ENCODE measurements around the gene SYNDIG1. TPM values are rescaled to one million over a fixed set of nuclear protein-coding genes. Genes with fewer than 3 reads are reported as not detected.
"Not testable (repeated sequence)": the region's sequence is repeated elsewhere in the genome, so short reads cannot be mapped to it uniquely, and the experiment has no call there.

The SYNDIG1 gene
- total and polyA plus RNA-seq, 4 donors = 0.20 to 5.0 (median 0.63) TPM

DNA sequence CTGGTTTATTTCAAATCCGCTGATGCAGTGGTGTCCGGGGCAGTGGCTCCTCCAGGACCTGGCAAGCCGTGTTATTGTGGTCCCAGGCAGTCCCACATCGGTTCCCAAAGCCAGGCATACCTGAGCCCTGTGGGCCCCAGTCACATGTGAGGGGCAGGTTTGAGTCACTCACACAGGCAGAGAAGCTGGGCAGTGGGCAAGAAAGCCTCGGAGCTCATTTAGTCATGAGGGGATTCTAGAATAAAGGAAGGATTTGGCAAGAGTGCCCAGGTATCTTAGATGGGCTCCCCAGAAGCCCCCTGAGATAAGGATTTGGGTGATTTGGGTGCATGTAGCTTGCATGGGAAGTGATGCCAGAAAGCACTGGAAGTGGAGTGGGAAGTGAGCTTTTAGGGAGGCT is 37.3 kb downstream of the SYNDIG1 start:
- TF ChIP-seq, protein P1, sequence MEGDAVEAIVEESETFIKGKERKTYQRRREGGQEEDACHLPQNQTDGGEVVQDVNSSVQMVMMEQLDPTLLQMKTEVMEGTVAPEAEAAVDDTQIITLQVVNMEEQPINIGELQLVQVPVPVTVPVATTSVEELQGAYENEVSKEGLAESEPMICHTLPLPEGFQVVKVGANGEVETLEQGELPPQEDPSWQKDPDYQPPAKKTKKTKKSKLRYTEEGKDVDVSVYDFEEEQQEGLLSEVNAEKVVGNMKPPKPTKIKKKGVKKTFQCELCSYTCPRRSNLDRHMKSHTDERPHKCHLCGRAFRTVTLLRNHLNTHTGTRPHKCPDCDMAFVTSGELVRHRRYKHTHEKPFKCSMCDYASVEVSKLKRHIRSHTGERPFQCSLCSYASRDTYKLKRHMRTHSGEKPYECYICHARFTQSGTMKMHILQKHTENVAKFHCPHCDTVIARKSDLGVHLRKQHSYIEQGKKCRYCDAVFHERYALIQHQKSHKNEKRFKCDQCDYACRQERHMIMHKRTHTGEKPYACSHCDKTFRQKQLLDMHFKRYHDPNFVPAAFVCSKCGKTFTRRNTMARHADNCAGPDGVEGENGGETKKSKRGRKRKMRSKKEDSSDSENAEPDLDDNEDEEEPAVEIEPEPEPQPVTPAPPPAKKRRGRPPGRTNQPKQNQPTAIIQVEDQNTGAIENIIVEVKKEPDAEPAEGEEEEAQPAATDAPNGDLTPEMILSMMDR (IDR thresholded peaks at IDR 0.05; ENCODE audit: control extremely low read depth, extremely low read depth) = no peak
- WGBS, 2 donors = 90 to 94% methylated on average over 5 of the region's 5 CpGs
- H3K4me1 ChIP-seq (ENCODE audit: control insufficient read depth in 5 of 5, insufficient read depth in 5 of 5, low read length in 5 of 5) = peaks cover 0 to 5% (median 0%) of the 10 kb centered on the region in 5 donors
- no peaks in the 10 kb centered on the region for H3K9me3 ChIP-seq (ENCODE audit: control insufficient read depth in 4 of 4, insufficient read depth in 3 of 4, low read length in 3 of 4)
- DNase-seq = no peak
- no peak overlapping the region for H3K9ac ChIP-seq (ENCODE audit: insufficient read depth in 1 of 2, low read length in 2 of 2)
- H3K27ac ChIP-seq (ENCODE audit: low read depth in 1 of 2, low read length in 1 of 2) = no peak overlapping the region
- no peaks in the 10 kb centered on the region for H3K36me3 ChIP-seq (ENCODE audit: control insufficient read depth in 4 of 4, insufficient read depth in 4 of 4, low read length in 4 of 4)
- ATAC-seq (ENCODE audit: insufficient read depth, low FRiP score) = no peak
- no peaks in the 10 kb centered on the region for H3K27me3 ChIP-seq (ENCODE audit: control insufficient read depth in 3 of 3, insufficient read depth in 3 of 3, low read length in 2 of 3)
- H3K4me3 ChIP-seq = no peak overlapping the region

DNA sequence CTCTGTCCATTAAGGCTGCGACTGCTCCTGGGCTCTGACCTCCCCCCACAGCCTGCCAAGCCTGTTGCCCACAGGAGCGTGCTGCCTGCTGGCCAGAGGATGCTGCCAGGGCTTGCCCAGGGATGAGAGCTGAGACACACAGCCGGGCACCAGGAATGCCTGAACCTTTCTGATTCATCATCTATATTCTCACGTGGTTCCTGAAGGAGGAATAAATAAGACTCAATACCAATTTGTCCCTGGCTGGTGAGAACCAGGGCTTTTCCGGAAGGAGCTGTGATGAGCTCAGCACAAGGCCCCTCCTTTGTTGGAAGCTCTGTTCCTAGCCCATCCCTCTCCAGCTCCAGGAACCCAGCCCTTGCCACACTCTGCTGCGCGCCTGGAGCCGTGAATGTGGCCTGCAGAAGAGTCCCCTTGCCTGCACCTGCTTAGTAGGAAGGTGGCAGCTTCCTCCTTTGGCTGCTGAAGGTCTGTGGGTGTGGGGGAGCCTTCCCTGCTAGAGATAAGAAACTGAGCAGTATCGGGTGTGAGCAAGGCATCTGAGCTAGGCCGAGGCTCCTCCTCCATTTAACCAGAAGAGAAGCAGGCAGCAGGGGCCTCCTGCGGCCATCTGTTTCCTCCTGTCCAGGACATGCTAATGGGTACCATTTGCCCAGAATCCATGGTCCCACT is 37.9 kb downstream of the SYNDIG1 start:
- 41 to 65% methylated on average over 11 of the region's 11 CpGs for WGBS, 2 donors
- TF ChIP-seq, protein P1 (IDR thresholded peaks at IDR 0.05; ENCODE audit: control extremely low read depth, extremely low read depth) = no peak
- DNase-seq (no peak), ATAC-seq (ENCODE audit: insufficient read depth, low FRiP score) (no peak)
- Histone ChIP-seq H3K9ac (ENCODE audit: insufficient read depth in 1 of 2, low read length in 2 of 2) (no peak overlapping the region), H3K27ac (ENCODE audit: low read depth in 1 of 2, low read length in 1 of 2) (no peak overlapping the region), H3K27me3 (ENCODE audit: control insufficient read depth in 3 of 3, insufficient read depth in 3 of 3, low read length in 2 of 3) (no peaks in the 10 kb centered on the region), H3K4me1 (ENCODE audit: control insufficient read depth in 5 of 5, insufficient read depth in 5 of 5, low read length in 5 of 5) (peaks cover 0 to 5% (median 0%) of the 10 kb centered on the region in 5 donors), H3K4me3 (no peak overlapping the region), H3K9me3 (ENCODE audit: control insufficient read depth in 4 of 4, insufficient read depth in 3 of 4, low read length in 3 of 4) (no peaks in the 10 kb centered on the region), H3K36me3 (ENCODE audit: control insufficient read depth in 4 of 4, insufficient read depth in 4 of 4, low read length in 4 of 4) (no peaks in the 10 kb centered on the region)

DNA sequence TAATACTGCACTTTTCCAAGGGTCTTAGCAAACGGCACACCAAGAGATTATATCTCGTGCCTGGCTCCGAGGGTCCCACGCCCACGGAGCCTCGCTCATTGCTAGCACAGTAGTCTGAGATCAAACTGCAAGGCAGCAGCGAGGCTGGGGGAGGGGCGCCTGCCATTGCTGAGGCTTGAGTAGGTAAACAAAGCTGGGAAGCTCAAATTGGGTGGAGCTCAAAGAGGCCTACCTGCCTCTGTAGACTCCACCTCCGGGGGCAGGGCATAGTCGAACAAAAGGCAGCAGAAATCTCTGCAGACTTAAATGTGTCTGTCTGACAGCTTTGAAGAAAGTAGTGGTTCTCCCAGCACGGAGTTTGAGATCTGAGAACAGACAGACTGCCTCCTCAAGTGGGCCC is 43.0 kb downstream of the SYNDIG1 start:
- H3K36me3 ChIP-seq (ENCODE audit: control insufficient read depth in 4 of 4, insufficient read depth in 4 of 4, low read length in 4 of 4); H3K9me3 ChIP-seq (ENCODE audit: control insufficient read depth in 4 of 4, insufficient read depth in 3 of 4, low read length in 3 of 4); H3K4me3 ChIP-seq; H3K27ac ChIP-seq (ENCODE audit: low read depth in 1 of 2, low read length in 1 of 2); DNase-seq; H3K9ac ChIP-seq (ENCODE audit: insufficient read depth in 1 of 2, low read length in 2 of 2); H3K27me3 ChIP-seq (ENCODE audit: control insufficient read depth in 3 of 3, insufficient read depth in 3 of 3, low read length in 2 of 3); ATAC-seq (ENCODE audit: insufficient read depth, low FRiP score); H3K4me1 ChIP-seq (ENCODE audit: control insufficient read depth in 5 of 5, insufficient read depth in 5 of 5, low read length in 5 of 5): not testable (repeated sequence)
- WGBS, 2 donors = 59 to 85% methylated on average over 11 of the region's 11 CpGs

DNA sequence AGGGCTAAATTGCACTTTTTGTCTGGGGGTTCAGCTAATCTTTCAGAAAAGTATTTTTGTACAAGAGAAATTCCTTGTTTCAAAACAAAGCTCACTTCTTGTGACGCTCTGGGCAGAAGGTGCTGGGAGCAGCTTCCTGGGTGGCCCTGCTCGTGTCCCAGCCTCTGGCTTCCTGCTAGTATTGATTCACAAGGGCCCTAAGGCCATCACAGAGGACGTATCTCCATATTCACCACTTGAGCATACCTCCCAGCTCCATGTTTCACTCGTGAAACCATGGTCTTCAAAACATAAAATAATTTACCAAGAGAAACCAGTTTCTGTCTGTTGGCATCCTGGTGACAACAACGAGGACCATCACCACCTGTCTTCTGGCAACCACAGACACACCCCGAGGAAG is 49.1 kb downstream of the SYNDIG1 start:
- H3K4me1 ChIP-seq (ENCODE audit: control insufficient read depth in 5 of 5, insufficient read depth in 5 of 5, low read length in 5 of 5) = no peaks in the 10 kb centered on the region
- H3K9me3 ChIP-seq (ENCODE audit: control insufficient read depth in 4 of 4, insufficient read depth in 3 of 4, low read length in 3 of 4) = no peaks in the 10 kb centered on the region
- H3K36me3 ChIP-seq (ENCODE audit: control insufficient read depth in 4 of 4, insufficient read depth in 4 of 4, low read length in 4 of 4) = no peaks in the 10 kb centered on the region
- TF ChIP-seq, protein P1 (IDR thresholded peaks at IDR 0.05; ENCODE audit: control extremely low read depth, extremely low read depth) = no peak
- 74 to 78% methylated on average over 6 of the region's 6 CpGs for WGBS, 2 donors
- DNase-seq (no peak), ATAC-seq (ENCODE audit: insufficient read depth, low FRiP score) (no peak)
- no peak overlapping the region for H3K4me3 ChIP-seq
- no peak overlapping the region for H3K9ac ChIP-seq (ENCODE audit: insufficient read depth in 1 of 2, low read length in 2 of 2)
- H3K27me3 ChIP-seq (ENCODE audit: control insufficient read depth in 3 of 3, insufficient read depth in 3 of 3, low read length in 2 of 3) = no peaks in the 10 kb centered on the region
- H3K27ac ChIP-seq (ENCODE audit: low read depth in 1 of 2, low read length in 1 of 2) = no peak overlapping the region

Measured in lung (tissue), 12 donors.